ENCODE data around the gene PSAP.
"Not testable (repeated sequence)": the region's sequence is repeated elsewhere in the genome, so short reads cannot be mapped to it uniquely, and the experiment has no call there.

Gene PSAP

DNA sequence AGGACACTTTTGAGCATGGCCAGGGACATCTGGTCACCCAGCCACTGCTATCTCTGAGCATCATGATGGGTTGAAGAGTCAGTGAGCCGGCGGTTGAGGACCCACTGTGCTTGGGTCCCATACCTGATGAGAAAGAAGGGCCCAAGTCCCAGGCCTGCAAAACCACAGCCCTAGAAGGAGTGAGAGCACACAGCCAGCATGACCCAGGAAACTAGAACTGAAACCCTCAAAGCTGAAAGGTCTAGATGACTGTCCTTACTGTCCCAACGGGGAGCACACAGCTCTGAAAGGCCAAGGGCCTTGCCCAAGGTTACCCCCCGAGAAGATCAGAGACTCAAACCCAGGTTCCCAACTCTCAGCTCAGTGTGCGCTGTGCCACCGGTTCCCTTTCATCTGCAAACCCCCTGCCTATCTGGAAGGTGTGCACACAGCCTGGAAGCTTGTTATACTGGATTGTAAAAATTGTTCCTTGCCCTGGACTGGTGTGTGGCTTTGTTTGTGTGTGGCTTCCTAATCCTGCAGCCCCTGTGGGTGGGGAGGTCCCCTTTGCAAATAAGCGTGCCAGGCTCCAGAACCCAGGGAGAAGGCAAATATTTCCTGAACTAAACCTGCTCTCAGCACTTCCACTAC, 22.6 kb upstream of the PSAP start:
- no peak for DNase-seq

DNA sequence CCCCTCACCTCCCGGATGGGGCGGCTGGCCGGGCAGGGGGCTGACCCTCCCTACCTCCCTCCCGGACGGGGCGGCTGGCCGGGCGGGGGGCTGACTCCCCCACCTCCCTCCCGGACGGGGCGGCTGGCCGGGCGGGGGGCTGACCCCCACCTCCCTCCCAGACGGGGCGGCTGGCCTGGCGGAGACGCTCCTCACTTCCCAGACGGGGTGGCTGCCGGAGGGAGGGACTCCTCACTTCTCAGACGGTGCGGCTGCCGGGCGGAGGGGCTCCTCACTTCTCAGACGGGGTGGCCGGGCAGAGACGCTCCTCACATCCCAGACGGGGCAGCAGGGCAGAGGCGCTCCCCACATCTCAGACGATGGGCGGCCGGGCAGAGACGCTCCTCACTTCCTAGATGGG, 18.6 kb upstream of the PSAP start:
- DNase-seq: not testable (repeated sequence)

DNA sequence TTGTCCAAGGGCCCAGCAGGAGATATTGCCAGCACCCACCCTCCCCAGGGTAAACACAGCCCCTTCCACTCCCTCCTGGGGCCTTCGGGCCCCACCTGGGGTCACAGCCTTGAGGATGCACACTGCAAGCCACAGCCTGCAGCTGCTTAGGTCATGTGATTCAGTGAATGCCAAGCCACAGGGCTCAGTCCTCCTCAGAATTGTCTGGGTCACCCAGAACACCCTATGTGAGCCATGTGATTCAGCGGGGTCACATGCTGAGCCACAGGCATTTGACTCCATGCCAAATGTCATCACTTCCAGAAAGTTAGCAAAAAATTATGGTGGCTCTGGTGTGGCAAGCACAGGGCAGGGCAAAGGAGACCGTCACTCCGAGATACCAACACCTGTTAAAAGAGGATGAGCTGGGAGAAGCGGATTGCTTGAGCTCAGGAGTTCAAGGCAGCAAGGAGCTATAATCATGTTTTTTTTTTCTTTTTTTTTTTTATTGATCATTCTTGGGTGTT, 17.2 kb upstream of the PSAP start:
- no peak for DNase-seq

DNA sequence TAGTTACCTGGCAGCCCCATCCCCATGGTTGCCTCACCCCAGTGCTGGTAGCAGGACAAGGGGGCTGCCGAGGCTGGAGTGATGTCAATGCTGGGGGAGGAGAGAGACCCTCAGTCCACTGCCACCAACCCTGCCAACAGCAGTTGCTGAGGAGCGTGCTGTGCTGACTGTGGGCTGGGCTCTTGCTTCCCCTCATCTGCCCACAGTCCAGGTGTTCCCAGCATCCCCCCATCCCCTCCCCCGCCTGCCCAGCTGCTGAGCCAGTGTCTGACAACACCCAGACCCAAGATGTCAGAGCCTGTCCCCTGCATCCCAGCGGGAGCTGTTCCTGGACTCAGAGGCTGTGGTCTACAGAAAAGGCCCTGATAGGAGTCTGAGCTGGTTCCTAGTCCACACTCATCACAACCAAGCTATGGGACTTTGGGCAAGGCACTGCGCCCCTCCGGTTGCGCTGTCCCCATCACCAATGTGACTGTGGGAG, 14.6 kb upstream of the PSAP start:
- no peak for DNase-seq

DNA sequence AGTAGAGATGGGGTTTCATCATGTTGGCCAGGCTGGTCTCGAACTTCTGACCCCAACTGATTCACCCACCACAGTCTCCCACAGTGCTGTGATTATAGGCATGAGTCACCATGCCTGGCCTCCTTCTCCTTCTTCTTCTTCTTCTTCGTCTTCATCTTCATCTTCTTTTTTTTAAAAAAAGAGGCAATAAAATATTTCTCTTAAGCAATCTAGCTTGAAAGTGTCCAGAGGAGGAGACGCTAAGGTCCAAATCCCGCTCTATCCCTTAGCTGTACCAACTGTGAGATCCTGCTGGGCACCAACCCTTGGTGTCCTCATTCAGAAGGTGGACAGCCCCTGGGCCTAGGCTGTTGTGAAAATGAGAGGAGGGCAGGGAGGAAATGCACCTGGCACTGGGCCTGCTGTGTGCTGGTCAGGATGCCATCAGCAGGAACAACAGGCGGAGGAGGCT, 13.9 kb upstream of the PSAP start:
- no peak for DNase-seq

DNA sequence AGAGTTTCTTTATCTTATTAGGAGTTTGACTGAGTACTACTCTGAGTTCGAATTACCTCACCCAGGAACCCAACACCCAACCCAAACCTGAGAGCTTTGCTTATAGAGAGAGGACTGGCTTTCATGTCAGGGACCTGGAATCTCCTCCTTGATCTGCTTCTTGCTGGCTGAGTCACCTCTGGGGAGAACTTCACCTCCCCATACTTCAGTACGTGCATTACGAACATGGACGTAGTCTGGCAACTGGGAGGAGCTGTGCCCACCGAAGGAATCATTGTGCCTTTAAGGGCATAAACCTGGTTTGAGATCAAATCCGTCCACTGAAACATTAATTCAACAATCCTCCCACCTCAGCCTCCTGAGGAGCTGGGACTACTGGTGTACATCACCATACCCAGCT, 12.2 kb upstream of the PSAP start:
- DNase-seq: no peak

DNA sequence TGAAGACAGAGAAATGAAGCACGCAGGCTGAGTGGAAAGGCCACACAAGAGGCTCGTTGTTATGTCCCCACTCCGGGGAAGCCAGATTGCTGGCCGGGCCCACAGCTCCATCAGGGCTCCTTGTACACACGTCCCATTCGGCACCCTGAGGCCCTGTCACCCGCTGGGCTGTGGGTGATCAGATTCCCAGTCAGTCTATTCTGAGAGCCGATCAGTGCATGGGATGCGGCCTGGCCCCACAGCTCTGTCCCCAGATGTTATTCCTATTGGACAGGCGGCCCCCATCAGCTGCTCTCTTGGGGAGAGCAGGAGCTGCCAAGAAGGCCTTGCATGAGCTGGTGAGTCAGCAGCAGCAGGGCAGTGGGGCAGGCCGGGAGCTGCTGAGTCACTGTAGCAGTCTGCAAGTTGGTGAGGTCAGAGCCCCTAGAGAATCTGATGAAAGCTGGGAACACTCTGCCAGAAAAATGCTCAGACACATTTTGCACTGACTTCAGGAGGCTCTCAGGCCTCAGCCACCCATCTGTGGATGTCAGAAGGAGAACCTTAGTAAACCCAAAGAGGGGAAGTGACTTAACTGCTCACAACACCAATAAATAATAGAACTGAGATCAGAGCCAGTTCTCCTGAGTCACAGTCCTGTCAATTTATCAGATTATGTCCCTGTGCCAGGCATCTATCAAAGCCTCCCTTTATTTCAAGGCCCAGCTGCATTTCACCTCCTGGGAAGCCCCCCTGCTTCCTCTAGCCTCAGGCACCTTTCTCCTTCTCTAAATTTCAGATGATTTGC, 9.4 kb upstream of the PSAP start:
- DNase-seq: no peak

DNA sequence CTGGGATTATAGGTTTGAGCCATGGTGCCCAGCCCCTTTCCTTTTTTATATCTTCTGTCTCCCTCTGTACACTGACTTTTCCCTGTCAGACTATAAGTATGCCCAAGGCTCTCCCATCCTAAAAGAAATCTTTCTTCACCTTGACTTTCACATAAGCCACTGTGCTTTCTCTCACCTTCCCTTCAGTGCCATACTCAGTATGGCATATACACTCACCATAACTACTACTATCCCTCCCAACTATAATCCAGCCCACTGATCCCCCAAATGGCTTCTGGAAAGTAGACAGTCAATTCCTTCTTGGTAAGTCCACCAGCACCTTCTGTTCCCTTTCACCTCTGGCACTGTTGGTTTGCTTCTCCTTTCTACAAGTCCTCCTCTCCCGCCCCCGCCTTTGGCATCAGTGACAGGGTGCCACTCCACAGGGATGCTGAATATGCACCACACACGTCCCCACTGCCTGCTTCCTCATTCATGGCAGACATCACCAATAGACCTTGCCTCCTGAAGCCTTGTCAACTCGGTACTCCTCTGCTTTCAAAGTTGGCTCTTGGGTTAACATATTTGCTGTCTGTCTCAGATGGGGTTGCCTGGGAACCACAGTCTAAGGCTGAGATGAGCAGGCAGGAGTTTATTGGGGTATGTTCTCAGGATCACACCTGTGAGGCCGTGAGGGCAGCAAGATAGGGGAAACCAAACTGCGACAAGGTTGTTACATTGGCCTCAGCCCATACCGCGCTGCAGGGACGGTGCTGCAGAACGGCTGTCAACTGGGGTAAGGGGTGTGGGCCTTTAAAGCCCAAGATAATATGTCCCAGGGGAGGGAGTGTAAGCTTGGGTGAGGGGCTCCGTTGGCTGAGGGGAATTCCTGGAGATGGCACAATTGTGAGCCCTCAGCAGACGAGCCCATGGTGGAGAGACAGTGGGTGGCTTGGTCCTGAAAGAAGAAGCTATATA, 7.2 kb upstream of the PSAP start:
- no peak for DNase-seq

DNA sequence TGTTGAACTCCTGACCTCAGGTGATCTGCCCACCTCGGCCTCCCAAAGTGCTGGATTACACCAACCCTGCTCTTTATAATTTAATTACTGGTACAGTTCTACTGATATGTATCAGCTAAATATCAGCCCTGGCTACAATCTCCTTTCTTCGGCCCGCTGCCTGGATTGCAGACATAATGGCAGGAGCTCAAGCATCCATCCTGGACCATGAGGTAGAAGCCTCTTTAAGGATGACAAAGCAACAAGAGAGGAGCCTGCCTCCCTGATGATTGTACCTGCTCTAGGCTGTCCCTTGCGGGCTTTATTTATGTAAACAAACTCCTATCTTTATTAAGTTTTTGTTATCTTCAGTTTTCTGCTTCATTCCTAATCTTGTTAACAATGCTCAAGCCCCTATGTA, 5.6 kb upstream of the PSAP start:
- DNase-seq: no peak

DNA sequence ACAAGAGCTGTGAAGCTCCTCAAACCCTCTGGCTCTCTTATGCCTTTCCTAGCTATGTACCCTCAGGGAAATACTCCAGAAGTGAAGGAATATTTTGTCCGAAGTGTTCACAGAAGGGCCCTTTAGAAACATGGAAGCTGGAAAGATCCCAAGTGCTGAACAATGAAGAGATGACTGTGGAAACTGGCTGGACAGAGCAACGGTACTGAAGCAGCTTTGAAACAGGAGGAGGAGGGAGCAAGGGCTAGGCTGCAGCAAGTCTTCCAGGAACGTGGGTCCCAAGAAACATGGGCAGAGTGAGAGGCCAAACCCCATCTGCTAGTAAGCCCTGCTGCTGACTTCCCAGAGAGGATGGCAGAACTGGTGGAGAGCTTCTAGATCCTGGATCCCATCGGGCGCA, 3.0 kb upstream of the PSAP start:
- no peak for DNase-seq

DNA sequence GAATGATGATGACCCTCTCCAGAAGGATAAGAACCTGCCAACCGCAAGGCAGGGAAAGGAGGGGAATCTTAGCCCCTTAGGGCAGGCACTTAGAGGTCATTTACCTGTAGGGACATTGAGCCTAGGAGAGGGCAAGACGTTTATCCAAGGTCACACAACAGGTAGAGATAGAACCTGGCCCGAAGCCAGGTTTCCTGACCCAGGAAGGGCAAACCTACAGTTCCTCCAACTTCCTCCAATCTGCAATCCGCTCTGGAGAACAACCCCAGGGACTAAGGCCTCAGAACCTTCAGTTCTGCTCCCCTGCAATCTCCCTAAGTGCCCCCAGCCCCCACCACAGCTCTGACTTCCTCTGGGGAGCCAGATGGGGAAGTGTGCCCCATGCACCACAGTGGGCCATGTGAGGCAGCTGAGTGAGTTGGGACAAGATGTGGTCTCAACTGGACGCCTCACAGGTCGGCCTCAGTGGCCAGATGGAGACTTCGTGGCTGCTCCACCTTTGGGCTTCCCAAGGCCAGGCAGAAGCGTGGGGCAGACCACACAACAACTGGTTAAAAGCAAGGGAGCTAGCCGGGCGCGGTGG, 1.4 kb upstream of the PSAP start:
- DNase-seq: no peak

DNA sequence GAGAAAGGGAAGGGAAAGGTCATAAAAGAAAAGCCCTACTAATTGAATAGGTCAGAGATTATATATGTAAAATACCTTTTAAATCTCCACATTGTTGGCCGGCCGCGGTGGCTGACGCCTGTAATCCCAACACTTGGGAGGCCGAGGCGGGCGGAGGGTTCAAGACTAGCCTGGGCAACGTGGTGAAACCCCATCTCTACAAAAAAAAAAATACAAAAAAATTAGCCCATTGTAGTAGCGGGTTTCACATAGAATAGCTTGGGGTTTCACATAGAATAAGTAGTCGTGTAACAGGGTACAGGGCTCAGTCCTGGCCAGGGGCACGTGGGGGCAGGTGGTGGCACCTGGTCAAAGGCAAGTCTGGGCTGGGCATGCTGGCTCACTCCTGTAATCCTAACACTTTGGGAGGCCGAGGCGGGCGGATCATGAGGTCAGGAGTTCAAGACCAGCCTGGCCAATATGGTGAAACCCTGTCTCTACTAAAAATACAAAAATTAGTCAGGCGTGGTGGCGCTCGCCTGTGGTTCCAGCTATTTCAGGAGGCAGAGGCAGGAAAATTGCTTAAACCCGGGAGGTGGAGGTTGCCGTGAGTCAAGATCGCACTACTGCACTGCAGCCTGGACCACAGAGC, 529 bp upstream of the PSAP start:
- not testable (repeated sequence) for DNase-seq

DNA sequence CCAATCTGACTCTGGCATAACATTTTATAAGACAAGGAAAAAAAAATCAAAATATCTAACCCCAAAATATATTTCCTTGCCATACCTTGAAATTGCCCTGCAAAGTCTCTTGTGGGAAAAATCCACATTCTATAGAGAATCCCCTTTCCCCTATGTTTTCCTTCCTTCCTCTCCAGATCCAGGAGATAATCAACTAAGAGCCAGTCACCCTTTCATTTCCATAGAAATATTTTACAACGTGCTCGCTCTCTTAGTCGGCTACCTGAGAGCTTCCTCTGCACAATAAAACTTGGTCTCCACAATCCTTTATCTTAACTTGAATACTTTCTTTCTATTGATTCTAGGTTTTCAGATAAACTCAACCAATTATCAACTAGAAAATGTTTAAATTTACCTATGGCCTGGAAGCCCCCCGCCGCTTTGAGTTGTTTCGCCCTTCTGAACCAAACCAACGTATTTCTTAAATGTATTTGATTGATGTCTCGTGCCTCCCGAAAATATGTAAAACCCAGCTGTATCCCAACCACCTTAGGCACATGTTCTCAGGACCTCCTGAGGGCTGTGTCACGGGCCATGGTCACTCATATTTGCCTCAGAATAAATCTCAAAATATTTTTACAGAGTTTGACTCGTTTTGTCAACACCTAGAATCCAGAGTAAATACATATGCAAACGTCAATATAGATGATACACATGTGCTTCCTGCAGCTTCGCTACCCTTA, 869 bp downstream of the PSAP start:
- no peak for DNase-seq

DNA sequence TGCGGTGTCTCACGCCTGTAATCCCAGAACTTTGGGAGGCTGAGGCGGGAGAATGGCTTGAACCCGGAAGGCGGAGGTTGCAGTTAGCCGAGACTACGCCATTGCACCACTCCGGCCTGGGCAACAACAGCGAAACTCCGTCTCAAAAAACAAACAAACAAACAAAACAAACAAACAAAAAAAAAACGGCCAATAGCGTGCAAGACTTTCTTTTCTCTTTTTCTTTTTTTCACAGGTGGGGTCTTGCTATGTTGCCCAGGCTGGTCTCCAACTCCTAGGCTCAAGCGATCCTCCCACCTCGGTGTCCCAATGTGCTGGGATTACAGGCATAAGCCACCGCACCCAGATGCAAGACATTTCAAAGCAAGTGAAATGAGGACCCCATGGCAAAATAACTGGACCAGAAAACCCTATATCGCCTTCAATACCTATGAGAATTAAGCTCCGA, 1.6 kb downstream of the PSAP start:
- no peak for DNase-seq

DNA sequence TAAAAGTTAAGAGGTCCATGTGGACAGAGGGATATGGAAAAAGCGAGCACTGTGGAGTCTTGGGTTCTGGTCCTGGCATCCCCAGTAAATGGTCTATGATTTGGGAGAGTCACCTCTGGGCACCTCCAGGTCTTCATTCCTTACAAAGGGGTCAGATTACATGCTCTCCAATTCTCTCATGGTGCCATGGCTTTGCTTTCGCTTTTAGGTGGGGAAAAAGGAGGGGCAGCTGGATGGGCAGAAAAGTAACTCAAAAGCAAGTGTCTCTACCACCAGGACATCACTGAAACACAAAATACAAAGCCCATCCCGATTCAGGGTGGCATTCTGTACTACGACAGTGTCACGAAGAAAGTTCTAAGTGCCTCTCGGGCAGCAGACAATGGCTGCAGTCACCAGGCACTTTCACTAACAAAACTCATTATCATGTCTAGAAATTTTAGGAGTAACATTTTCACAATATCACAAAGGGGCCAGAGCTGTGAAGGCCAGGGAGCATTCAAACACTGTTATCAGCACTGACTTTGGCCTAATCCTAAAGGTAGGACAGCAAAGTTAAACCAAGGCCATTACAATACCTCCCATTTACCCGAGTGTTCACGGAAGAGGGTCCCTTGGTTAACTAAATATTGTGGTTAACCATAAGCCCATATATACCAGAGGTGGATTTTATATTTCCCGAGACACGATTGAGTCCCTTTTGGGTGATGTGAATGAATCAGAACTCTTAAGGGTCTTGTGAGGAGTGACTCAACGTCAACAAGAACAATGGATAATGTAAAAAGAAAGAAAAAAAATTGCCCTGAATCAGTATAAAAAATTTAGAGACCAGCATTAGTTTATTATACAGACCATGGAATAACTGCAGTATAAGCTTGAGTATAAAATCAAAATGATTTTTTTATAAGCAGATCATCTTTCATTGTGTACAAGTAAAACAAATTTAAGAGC, 2.5 kb downstream of the PSAP start:
- no peak for DNase-seq

DNA sequence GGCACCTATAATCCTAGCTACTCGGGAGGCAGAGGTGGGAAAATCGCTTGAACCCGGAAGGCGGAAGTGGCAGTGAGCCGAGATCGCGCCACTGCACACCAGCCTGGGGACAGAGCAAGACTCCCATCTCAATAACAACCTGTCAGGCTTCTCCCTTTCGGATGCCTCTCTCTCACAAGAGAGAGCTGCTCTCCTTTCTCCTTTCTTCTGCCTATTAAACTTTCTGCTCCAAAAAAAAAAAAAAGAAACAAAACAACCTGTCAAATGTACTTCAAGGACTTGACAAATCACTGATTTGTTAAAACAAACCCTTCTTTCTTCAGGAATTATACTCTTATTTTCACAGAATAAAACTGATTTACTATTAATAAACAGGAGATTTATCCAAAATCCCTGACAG, 3.6 kb downstream of the PSAP start:
- DNase-seq: no peak

DNA sequence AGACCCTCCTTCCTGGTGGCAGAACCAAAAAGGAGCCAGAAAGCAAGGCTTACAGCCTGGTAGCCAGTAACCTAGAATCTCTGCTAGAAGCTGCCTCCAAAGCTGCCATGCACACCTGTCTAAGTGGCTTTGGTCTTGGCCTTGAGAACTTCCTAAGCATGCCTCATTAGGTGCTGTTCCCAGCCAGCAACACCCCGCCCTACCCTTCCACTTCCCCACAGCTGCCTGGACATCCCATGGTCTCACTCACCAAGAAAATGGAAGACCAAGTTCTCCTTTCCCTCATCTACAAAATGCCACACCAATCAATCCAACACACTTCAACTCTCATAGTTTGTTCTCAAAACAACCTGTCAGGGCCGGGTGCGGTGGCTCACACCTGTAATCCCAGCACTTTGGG, 4.2 kb downstream of the PSAP start:
- no peak for DNase-seq

DNA sequence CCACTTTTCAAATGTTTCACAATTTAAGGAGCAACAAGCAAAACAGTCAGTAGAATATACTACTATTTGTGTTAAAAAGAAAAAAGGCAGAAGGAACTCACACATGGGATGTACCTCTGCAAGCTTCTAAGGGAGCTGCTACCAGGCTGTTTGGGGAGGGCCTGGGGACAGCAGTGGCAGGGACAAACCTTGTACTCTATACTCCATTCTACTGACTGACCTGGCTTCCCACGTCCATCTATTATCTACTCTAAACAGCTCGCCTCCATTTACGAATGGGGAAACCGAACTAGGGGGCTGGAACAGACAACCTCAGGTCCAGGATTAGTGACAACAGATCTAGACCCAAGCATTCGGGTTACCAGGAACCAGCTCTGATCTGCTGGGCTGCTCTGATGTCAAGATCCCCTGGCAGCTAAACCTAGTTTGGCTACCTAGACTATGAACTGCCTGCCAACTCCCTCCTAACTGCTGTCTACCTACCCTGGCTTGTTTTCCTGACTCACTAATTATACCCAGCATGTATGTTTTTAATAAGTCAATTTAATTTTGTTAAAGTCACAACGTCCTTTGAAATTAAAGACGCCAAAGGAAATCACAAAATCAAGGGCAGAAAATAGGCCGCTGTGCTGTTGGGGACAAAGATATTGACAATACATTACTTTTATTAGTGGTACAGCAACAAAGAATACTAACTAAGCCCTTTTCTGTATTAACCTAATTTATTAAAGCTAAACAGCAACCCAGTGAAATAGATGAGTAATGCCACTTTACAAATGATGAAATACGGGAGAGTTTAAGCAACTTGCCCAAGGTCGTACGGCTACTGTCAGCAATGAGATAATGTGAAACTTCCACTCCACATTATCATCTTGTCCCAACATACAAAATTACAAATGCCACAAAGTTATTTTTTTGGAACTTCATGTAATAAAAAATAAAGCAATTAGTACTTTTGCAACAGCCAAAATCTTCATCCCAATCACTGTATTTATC, 5.3 kb downstream of the PSAP start:
- DNase-seq: no peak

DNA sequence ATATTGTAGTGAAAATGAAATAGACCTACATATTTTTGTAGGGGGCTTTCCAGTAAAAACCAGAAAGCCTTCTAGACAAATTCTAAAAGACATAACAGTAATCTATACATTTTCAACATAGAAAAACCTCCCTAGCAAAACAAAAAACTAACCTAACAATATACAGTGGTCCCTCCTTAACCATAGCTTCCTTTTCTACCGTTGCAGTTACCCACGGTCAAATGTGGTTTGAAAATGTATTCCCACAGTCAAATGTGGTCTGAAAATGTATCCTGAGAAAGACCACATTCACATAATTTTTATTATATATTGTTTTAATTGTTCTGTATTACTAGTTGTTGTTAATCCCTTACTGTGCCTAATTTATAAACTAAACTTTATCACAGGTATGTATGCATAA, 6.4 kb downstream of the PSAP start:
- DNase-seq: no peak

All from activated T-cell treated with anti-CD3 and anti-CD28 coated beads, Interleukin-2, amount 50 U/mL, for 1 hour (primary cell).